Stomach (tissue), 9 donors: Measurements from ENCODE around the gene TBX4. TPM values are rescaled to one million over a fixed set of nuclear protein-coding genes. Genes with fewer than 3 reads are reported as not detected.

Source experiments
- DNase-seq, 2 donors: peaks; one replicate each; pipeline versions ENCODE4 v3.0.0 to v3.0.0-alpha.2; 2013 to 2019
- H3K27ac ChIP-seq, 5 donors: fragments of 200-600 bp in 4 of 5; sonication (generic) in 4 of 5; one replicate each; pipeline ENCODE4 v1.5.1; 2013 to 2019; ENCODE audit warnings: mild to moderate bottlenecking in 1 of 5, moderate library complexity in 1 of 5
- H3K27me3 ChIP-seq, 3 donors: fragments of 200-600 bp; sonication (generic); one replicate each; pipeline ENCODE4 v1.5.1; 2017 to 2019; ENCODE audit warnings: mixed run types in 1 of 3
- H3K36me3 ChIP-seq, 4 donors: fragments of 200-600 bp; sonication (generic); 1 replicate in 3 of 4; 2 replicates in 1 of 4; pipeline ENCODE4 v1.5.1; 2016 to 2019
- H3K4me1 ChIP-seq, 4 donors: fragments of 200-600 bp; sonication (generic); one replicate each; pipeline ENCODE4 v1.5.1; 2016 to 2019
- H3K4me3 ChIP-seq, 4 donors: fragments of 200-600 bp; sonication (generic) in 3 of 4; one replicate each; pipeline ENCODE4 v1.5.1; 2016 to 2019; ENCODE audit warnings: mild to moderate bottlenecking in 1 of 4
- H3K9me3 ChIP-seq, 4 donors: fragments of 200-600 bp; sonication (generic); one replicate each; pipeline ENCODE4 v1.5.1; 2016 to 2019
- CTCF ChIP-seq, 7 experiments: fragments of 450-650 bp in 4 of 7; fragments of 200-600 bp in 3 of 7; sonication (generic) in 3 of 7; IDR thresholded peaks; one replicate each; pipeline ENCODE4 v1.5.1; 2016 to 2019; ENCODE audit warnings: antibody characterized with exemption in 7 of 7, control low read depth in 2 of 7, mild to moderate bottlenecking in 1 of 7
- EP300 ChIP-seq: sonication (generic); formaldehyde crosslinking; IDR thresholded peaks from one replicate; pipeline ENCODE4 v1.6.1; 2017; ENCODE audit warnings: antibody characterized with exemption
- POLR2A ChIP-seq, 4 donors: fragments of 450-650 bp; IDR thresholded peaks; one replicate each; pipeline ENCODE4 v1.6.1; 2016; ENCODE audit warnings: antibody characterized with exemption in 4 of 4, control low read depth in 2 of 4, mild to moderate bottlenecking in 1 of 4, moderate library complexity in 1 of 4
- POLR2AphosphoS5 ChIP-seq, 3 donors: sonication (generic); formaldehyde crosslinking; IDR thresholded peaks; one replicate each; pipeline ENCODE4 v1.6.1; 2016; ENCODE audit warnings: antibody characterized with exemption in 3 of 3
- WGBS, 5 donors: extraction: QIAGEN DNeasy Blood & Tissue Kit in 3 of 5; methylation state at CpG; one replicate each; pipeline versions ENCODE4 v1.1.5 to v1.1.7; 2013 to 2018; 5-methylcytosine and 5-hydroxymethylcytosine counted together
- intact Hi-C: fragments of 100-400 bp; cut with DNase I; formaldehyde crosslinking; loops from one replicate; pipeline ENCODE4 v1.15.1; 2023; ENCODE audit warnings: low total_unique reads
- polyA plus RNA-seq, 3 donors: library from polyadenylated mRNA; stranded (reverse); fragments of 200-250 nt; gene quantifications; one replicate each; pipeline ENCODE4 v1.2.3, GENCODE V29; 2013
- total RNA-seq, 5 donors: library from RNA; depleted of rRNA; stranded (reverse); fragments of >200 nt; gene quantifications; one replicate each; pipeline versions ENCODE4 v1.1.0 to v1.2.3, GENCODE V29; 2014 to 2016
- donor health status: healthy with polysubstance abuse.
- donor health status: Bipolar disorder and iron deficiency.
- donor health status: healthy.

Gene TBX4
- total and polyA plus RNA-seq, 8 donors, result 0.08 to 0.73 TPM; not detected in 6

GRCh38 chr17:61420745-61421398 is 31.4 kb upstream of the TBX4 start:
- Histone ChIP-seq H3K9me3 (no peaks in the 10 kb centered on the region), H3K27me3 (peaks cover 0 to 80% (median 39%) of the 10 kb centered on the region in 3 donors)

GRCh38 chr17:61421460-61421859 is 30.8 kb upstream of the TBX4 start:
- no peak for DNase-seq
- Histone ChIP-seq H3K4me3 (no peak overlapping the region), H3K27me3 (peaks cover 0 to 86% (median 45%) of the 10 kb centered on the region in 3 donors), H3K27ac (no peak overlapping the region), H3K36me3 (no peaks in the 10 kb centered on the region), H3K4me1 (peaks cover 7 to 10% (median 9%) of the 10 kb centered on the region in 4 donors), H3K9me3 (no peaks in the 10 kb centered on the region)
- intact Hi-C loops, result loop anchor here (10.0 kb wide), 1 partner anchor 133 kb away; no protein-coding TSS in a partner anchor
- TF ChIP-seq EP300 (no peak), POLR2A (IDR thresholded peaks at IDR 0.05) (no peak), CTCF (IDR thresholded peaks at IDR 0.05) (no peak), POLR2AphosphoS5 (IDR thresholded peaks at IDR 0.05) (no peak)
- WGBS, 5 donors, result 79 to 90% (median 86%) methylated on average over 4 of the region's 4 CpGs

More at GRCh38 chr17:61420745-61421398, 31.4 kb upstream of the TBX4 start:
- 71 to 89% (median 82%) methylated on average over 4 of the region's 4 CpGs for WGBS, 5 donors
- Histone ChIP-seq H3K4me1 (peaks cover 7 to 13% (median 12%) of the 10 kb centered on the region in 4 donors), H3K27ac (no peak overlapping the region), H3K36me3 (no peaks in the 10 kb centered on the region), H3K4me3 (no peak overlapping the region)
- no peak for DNase-seq
- intact Hi-C loops, result loop anchor here (10.0 kb wide), 1 partner anchor 134 kb away; no protein-coding TSS in a partner anchor
- TF ChIP-seq POLR2A (IDR thresholded peaks at IDR 0.05) (no peak), CTCF (IDR thresholded peaks at IDR 0.05) (no peak), EP300 (no peak), POLR2AphosphoS5 (IDR thresholded peaks at IDR 0.05) (no peak)

- Histone ChIP-seq H3K27me3 (peaks cover 0 to 83% (median 45%) of the 10 kb centered on the region in 3 donors), H3K4me1 (peaks cover under 1 to 2% (median 1%) of the 10 kb centered on the region in 4 donors), H3K9me3 (no peaks in the 10 kb centered on the region), H3K27ac (no peak overlapping the region), H3K4me3 (no peak overlapping the region), H3K36me3 (no peaks in the 10 kb centered on the region)
- no peak for DNase-seq
- TF ChIP-seq CTCF (IDR thresholded peaks at IDR 0.05) (no peak), POLR2AphosphoS5 (IDR thresholded peaks at IDR 0.05) (no peak), POLR2A (IDR thresholded peaks at IDR 0.05) (no peak), EP300 (no peak)
- 61 to 72% (median 70%) methylated on average over 5 of the region's 5 CpGs for WGBS, 5 donors
- intact Hi-C loops, result loop anchor here (10.0 kb wide), 1 partner anchor 133 kb away; no protein-coding TSS in a partner anchor
Measured at GRCh38 chr17:61422116-61422799, 30.0 kb upstream of the TBX4 start.

- H3K4me1 ChIP-seq, result no peaks in the 10 kb centered on the region
- H3K9me3 ChIP-seq, result no peaks in the 10 kb centered on the region
- H3K4me3 ChIP-seq, result no peak overlapping the region
- H3K27ac ChIP-seq, result no peak overlapping the region
- no peaks in the 10 kb centered on the region for H3K36me3 ChIP-seq
- no peak for DNase-seq
- intact Hi-C loops, result loop anchor here (10.0 kb wide), 1 partner anchor 132 kb away; no protein-coding TSS in a partner anchor
- TF ChIP-seq CTCF (IDR thresholded peaks at IDR 0.05), result no peak
- no peak for TF ChIP-seq POLR2A (IDR thresholded peaks at IDR 0.05)
- TF ChIP-seq EP300, result no peak
- TF ChIP-seq POLR2AphosphoS5 (IDR thresholded peaks at IDR 0.05), result no peak
- peaks cover 0 to 77% (median 45%) of the 10 kb centered on the region in 3 donors for H3K27me3 ChIP-seq
- 33 to 51% (median 40%) methylated on average over 2 of the region's 2 CpGs for WGBS, 5 donors
Measured at GRCh38 chr17:61422869-61423268, 29.4 kb upstream of the TBX4 start.
